ENCODE measurements around the gene NDST1.

DNA sequence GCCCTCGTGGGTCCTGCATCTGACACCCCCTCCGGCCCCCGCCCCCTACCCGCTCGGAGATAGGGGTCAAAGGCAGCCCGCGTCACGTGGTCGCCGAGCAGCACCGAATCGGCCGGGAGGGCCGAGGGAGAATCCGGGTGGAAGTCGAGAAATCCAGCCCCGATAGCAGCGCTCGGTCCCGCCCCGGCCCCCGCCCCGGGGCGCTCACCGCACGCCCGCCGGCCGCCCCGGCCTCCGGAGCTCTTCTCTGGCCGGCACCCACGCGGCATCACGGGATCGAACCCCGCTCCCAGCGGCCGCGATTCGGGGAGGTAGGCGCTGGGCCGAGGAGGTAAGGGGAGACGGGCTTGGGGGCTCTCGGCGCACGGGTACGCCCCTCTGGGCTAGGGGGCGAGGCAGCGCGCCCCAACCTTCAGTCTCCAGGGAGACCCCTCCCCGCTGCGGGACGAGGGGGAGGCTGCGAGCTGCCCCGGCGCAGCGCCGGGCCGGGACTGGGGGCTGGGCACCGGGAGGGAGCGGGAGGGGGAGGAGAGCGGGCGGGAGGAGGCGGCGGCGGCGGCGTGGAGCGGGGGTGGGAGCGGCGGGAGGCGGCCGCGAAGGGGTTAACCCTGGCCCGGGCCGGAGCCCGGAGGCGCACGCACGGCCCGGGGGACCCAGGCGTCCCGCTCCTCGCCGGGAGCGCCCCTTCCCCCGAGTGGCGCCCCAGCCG is 22.1 kb upstream of the NDST1 start:
- TF ChIP-seq, protein P1, sequence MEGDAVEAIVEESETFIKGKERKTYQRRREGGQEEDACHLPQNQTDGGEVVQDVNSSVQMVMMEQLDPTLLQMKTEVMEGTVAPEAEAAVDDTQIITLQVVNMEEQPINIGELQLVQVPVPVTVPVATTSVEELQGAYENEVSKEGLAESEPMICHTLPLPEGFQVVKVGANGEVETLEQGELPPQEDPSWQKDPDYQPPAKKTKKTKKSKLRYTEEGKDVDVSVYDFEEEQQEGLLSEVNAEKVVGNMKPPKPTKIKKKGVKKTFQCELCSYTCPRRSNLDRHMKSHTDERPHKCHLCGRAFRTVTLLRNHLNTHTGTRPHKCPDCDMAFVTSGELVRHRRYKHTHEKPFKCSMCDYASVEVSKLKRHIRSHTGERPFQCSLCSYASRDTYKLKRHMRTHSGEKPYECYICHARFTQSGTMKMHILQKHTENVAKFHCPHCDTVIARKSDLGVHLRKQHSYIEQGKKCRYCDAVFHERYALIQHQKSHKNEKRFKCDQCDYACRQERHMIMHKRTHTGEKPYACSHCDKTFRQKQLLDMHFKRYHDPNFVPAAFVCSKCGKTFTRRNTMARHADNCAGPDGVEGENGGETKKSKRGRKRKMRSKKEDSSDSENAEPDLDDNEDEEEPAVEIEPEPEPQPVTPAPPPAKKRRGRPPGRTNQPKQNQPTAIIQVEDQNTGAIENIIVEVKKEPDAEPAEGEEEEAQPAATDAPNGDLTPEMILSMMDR (conservative IDR thresholded peaks at IDR 0.05), result no peak
- TF ChIP-seq ZFX (IDR thresholded peaks at IDR 0.05), result no peak
